Kidney (tissue), 14 donors: Measurements from ENCODE around the gene GRAMD2B. TPM values are rescaled to one million over a fixed set of nuclear protein-coding genes. Genes with fewer than 3 reads are reported as not detected.

ENCODE experiments used
- DNase-seq, 5 donors: peaks; one replicate each; pipeline ENCODE4 v3.0.0-alpha.2; 2013 to 2020
- FAIRE-seq: peaks from 2 replicates; lab custom pipeline; 2012; peaks lifted over from hg19 to GRCh38; lab: Jason Lieb, UNC
- H3K27ac ChIP-seq, 2 donors: one replicate each; pipeline ENCODE4 v1.7.0; 2013; ENCODE audit warnings: low read depth in 2 of 2, low read length in 2 of 2, inconsistent platforms in 1 of 2
- H3K27me3 ChIP-seq: one replicate; pipeline ENCODE4 v1.7.1; 2013; ENCODE audit warnings: low read length, inconsistent platforms; ENCODE audit not compliant: control insufficient read depth, insufficient read depth
- H3K36me3 ChIP-seq, 3 donors: one replicate each; pipeline versions ENCODE4 v1.7.0 to v1.7.1; 2013; ENCODE audit warnings: low read length in 3 of 3, control low read depth in 1 of 3, inconsistent platforms in 1 of 3; ENCODE audit not compliant: insufficient read depth in 3 of 3, control insufficient read depth in 2 of 3
- H3K4me1 ChIP-seq, 3 donors: one replicate each; pipeline versions ENCODE4 v1.7.0 to v1.7.1; 2013; ENCODE audit warnings: low read length in 3 of 3, inconsistent platforms in 1 of 3, low read depth in 1 of 3; ENCODE audit not compliant: control insufficient read depth in 2 of 3, insufficient read depth in 2 of 3
- H3K4me3 ChIP-seq, 3 donors: one replicate each; pipeline versions ENCODE4 v1.7.0 to v1.8.1; 2013; ENCODE audit warnings: low read length in 3 of 3, control low read depth in 1 of 3, inconsistent platforms in 1 of 3
- H3K9ac ChIP-seq, 3 donors: one replicate each; pipeline versions ENCODE4 v1.7.0 to v1.7.1; 2013; ENCODE audit warnings: low read length in 3 of 3, control low read depth in 1 of 3, inconsistent platforms in 1 of 3
- H3K9me3 ChIP-seq, 3 donors: one replicate each; pipeline versions ENCODE4 v1.7.0 to v1.7.1; 2013; ENCODE audit warnings: low read length in 3 of 3, control low read depth in 1 of 3, inconsistent platforms in 1 of 3; ENCODE audit not compliant: control insufficient read depth in 2 of 3, insufficient read depth in 1 of 3
- intact Hi-C: fragments of 100-400 bp; cut with DNase I; formaldehyde crosslinking; loops from one replicate; pipeline ENCODE4 v1.11.1; 2022
- polyA plus RNA-seq: library from polyadenylated mRNA; stranded (reverse); fragments of 350-450 nt; fragmentation: Illumina TruSeq; extraction: RNeasy Lipid Tissue Mini Kit (QIAGEN cat#74804); gene quantifications from one replicate; pipeline ENCODE4 v1.2.3, GENCODE V29; 2014; ENCODE audit warnings: low read depth, low replicate concordance; ENCODE audit not compliant: insufficient read depth
- total RNA-seq: library from RNA; stranded (reverse); fragmentation: NEBNext Ultra II Directional; extraction: Animal tissue kit (Norgen Biotek cat#: 25700); gene quantifications from one replicate; pipeline ENCODE4 v1.2.1, GENCODE V29; 2021
- TF ChIP-seq, protein P1 (sequence below): IDR thresholded peaks from 3 replicates; pipeline ENCODE4 v1.5.1; 2012; ENCODE audit warnings: mild to moderate bottlenecking, moderate library complexity, borderline replicate concordance; ENCODE audit not compliant: insufficient read depth; ENCODE audit errors: extremely low read depth
- donor health status: control.
- donor health status: control.
- donor health status: control.
- donor health status: control.
- donor health status: control.
- donor health status: DM: yes; HTN: yes; CAD: no.
- donor health status: Normal renal cell carcinoma (clear cell type).

The GRAMD2B gene
- total and polyA plus RNA-seq, 2 donors from 2014 or later, result 18.4 to 38.5 TPM

DNA sequence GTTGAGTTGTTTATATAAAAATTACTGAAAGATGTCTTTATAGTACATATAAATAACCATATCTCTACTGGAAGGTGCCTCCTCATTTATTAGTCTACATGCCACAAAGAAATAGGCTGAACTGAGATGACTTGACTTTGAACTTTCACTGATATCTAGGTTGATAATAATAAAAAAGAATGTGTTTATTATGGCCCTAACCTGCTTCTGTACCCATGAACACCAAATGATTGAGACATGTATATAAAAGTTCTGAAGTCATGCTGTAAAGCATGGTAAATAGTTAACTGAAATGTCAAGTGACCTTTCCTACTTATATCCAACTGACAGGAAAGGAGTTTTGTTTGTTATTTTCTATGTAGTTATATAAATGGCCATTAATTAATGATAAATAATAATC, 33.2 kb upstream of the GRAMD2B start:
- Histone ChIP-seq H3K4me3 (no peak overlapping the region), H3K27ac (no peak overlapping the region), H3K9me3 (no peaks in the 10 kb centered on the region), H3K27me3 (no peaks in the 10 kb centered on the region), H3K9ac (no peak overlapping the region), H3K4me1 (peaks cover 0 to 9% (median 0%) of the 10 kb centered on the region in 3 donors), H3K36me3 (no peaks in the 10 kb centered on the region)
- DNase-seq (no peak), FAIRE-seq (no peak)
- intact Hi-C loops, result no loop called here
- TF ChIP-seq, protein P1, sequence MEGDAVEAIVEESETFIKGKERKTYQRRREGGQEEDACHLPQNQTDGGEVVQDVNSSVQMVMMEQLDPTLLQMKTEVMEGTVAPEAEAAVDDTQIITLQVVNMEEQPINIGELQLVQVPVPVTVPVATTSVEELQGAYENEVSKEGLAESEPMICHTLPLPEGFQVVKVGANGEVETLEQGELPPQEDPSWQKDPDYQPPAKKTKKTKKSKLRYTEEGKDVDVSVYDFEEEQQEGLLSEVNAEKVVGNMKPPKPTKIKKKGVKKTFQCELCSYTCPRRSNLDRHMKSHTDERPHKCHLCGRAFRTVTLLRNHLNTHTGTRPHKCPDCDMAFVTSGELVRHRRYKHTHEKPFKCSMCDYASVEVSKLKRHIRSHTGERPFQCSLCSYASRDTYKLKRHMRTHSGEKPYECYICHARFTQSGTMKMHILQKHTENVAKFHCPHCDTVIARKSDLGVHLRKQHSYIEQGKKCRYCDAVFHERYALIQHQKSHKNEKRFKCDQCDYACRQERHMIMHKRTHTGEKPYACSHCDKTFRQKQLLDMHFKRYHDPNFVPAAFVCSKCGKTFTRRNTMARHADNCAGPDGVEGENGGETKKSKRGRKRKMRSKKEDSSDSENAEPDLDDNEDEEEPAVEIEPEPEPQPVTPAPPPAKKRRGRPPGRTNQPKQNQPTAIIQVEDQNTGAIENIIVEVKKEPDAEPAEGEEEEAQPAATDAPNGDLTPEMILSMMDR, result no peak

DNA sequence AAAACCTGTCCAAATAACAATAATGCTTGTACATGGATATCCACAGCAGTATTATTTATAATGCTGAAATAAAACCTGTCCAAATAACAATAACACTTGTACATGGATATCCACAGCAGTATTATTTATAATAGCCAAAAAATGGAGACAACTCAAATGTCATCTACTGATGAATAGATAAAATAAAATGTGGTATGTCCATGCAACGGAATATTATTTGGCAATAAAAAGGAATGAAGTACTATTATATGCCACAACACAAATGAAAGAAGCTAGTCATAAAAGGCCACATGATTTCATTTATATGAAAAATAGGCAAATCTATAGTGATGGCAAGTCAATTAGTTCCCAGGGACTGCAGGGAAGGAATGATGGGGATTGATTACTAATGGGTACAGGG, 31.8 kb upstream of the GRAMD2B start:
- H3K4me3 ChIP-seq, result no peak overlapping the region
- H3K27ac ChIP-seq, result no peak overlapping the region
- intact Hi-C loops, result no loop called here
- no peaks in the 10 kb centered on the region for H3K9me3 ChIP-seq
- H3K4me1 ChIP-seq, result peaks cover 0 to 13% (median 0%) of the 10 kb centered on the region in 3 donors
- H3K9ac ChIP-seq, result no peak overlapping the region
- DNase-seq (no peak), FAIRE-seq (no peak)
- TF ChIP-seq, protein P1, result no peak
- no peaks in the 10 kb centered on the region for H3K36me3 ChIP-seq
- no peaks in the 10 kb centered on the region for H3K27me3 ChIP-seq

DNA sequence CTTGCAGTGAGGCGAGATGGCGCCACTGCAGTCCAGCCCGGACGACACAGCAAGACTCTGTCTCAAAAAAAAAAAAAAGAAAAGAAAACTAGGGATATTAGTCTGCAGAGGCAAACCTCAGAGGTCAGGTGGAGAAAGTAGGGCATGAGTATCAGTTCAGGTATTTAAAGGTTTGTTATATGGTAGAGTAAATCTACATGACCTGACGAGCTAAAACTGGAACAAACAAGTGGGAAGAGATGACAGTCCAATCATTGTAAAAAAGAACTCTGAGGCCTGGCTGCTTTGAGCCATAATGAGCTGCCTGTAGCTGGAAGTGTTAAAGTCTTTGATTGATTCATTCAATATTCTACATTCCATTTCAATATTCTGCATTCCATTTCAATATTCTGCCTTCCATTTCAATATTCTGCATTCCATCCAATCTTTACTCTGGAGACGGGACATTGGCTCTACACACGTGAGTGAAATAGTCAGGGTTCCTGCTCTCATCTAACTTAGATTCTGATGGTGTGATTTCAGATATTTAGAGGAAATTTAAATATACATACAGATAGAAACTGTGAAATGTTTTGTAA, 28.9 kb upstream of the GRAMD2B start:
- DNase-seq (no peak), FAIRE-seq (no peak)
- no peak overlapping the region for H3K27ac ChIP-seq
- no peaks in the 10 kb centered on the region for H3K9me3 ChIP-seq
- no peak overlapping the region for H3K9ac ChIP-seq
- no peak overlapping the region for H3K4me3 ChIP-seq
- TF ChIP-seq, protein P1, result no peak
- H3K27me3 ChIP-seq, result no peaks in the 10 kb centered on the region
- no peaks in the 10 kb centered on the region for H3K36me3 ChIP-seq
- H3K4me1 ChIP-seq, result peaks cover 0 to 9% (median 0%) of the 10 kb centered on the region in 3 donors
- intact Hi-C loops, result no loop called here

DNA sequence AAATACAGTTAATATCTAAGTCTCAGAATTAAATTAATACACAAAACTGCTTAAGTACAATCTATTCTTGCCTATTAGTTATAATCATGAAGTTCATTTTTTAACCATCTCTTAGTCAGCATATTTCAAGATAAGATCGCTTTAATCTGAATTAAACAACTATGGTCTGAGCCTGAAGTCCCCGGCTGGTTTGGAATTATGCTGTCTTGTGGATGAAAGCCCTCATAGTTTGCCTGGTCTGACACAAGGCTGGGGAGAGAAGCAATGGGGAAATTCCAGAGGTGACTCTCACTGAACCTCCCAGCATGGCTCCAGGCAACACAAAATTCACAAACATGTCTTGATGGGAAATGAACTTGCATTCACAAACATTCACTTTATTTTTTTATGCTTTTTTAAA, 28.0 kb upstream of the GRAMD2B start:
- Histone ChIP-seq H3K27me3 (no peaks in the 10 kb centered on the region), H3K9me3 (no peaks in the 10 kb centered on the region), H3K27ac (no peak overlapping the region), H3K4me3 (no peak overlapping the region), H3K9ac (no peak overlapping the region), H3K4me1 (peaks cover 0 to 7% (median 0%) of the 10 kb centered on the region in 3 donors), H3K36me3 (no peaks in the 10 kb centered on the region)
- peak; percentile 32 for FAIRE-seq
- TF ChIP-seq, protein P1, result no peak
- intact Hi-C loops, result no loop called here
- no peak for DNase-seq
